Esophagus (tissue), 2 donors: ENCODE data around the gene IL7R. TPM values are rescaled to one million over a fixed set of nuclear protein-coding genes. Genes with fewer than 3 reads are reported as not detected.
"Not testable (repeated sequence)": the region's sequence is repeated elsewhere in the genome, so short reads cannot be mapped to it uniquely, and the experiment has no call there.

Source experiments
- H3K27ac ChIP-seq, 2 donors: one replicate each; pipeline ENCODE4 v1.5.1; 2013; ENCODE audit warnings: low read depth in 2 of 2, mild to moderate bottlenecking in 2 of 2, inconsistent platforms in 1 of 2, low read length in 1 of 2, moderate library complexity in 1 of 2
- H3K27me3 ChIP-seq, 2 donors: one replicate each; pipeline ENCODE4 v1.6.1; 2013; ENCODE audit warnings: low read length in 2 of 2, control low read depth in 1 of 2, mild to moderate bottlenecking in 1 of 2; ENCODE audit not compliant: insufficient read depth in 2 of 2, control insufficient read depth in 1 of 2
- H3K36me3 ChIP-seq, 2 donors: one replicate each; pipeline ENCODE4 v1.6.1; 2013; ENCODE audit warnings: low read length in 1 of 2; ENCODE audit not compliant: control insufficient read depth in 2 of 2, insufficient read depth in 2 of 2
- H3K4me1 ChIP-seq, 2 donors: one replicate each; pipeline ENCODE4 v1.6.1; 2013; ENCODE audit warnings: low read length in 1 of 2; ENCODE audit not compliant: control insufficient read depth in 2 of 2, insufficient read depth in 2 of 2
- H3K4me3 ChIP-seq, 2 donors: one replicate each; pipeline ENCODE4 v1.5.1; 2013; ENCODE audit warnings: low read length in 2 of 2, mild to moderate bottlenecking in 2 of 2, low read depth in 1 of 2, moderate library complexity in 1 of 2
- H3K9me3 ChIP-seq, 2 donors: one replicate each; pipeline ENCODE4 v1.6.1; 2013; ENCODE audit warnings: mild to moderate bottlenecking in 2 of 2, low read depth in 1 of 2, low read length in 1 of 2, moderate library complexity in 1 of 2; ENCODE audit not compliant: control insufficient read depth in 2 of 2, insufficient read depth in 1 of 2
- WGBS, 2 donors: extraction: QIAGEN DNeasy Blood & Tissue Kit; methylation state at CpG; one replicate each; pipeline ENCODE4 v1.1.7; 2013; 5-methylcytosine and 5-hydroxymethylcytosine counted together
- polyA plus RNA-seq, 2 donors: library from polyadenylated mRNA; stranded (reverse); fragments of 200-250 nt; gene quantifications; one replicate each; pipeline ENCODE4 v1.2.3, GENCODE V29; 2013
- donor health status: healthy with polysubstance abuse.
- donor health status: Bipolar disorder and iron deficiency.

Gene IL7R
- polyA plus RNA-seq, 2 donors: 2.5 to 2.7 TPM

GRCh38 chr5:35835796-35836742, 20.6 kb upstream of the IL7R start:
- no peaks in the 10 kb centered on the region for H3K36me3 ChIP-seq
- 67 to 75% methylated on average over 7 of the region's 7 CpGs for WGBS, 2 donors
- H3K27ac ChIP-seq: no peak overlapping the region
- no peaks in the 10 kb centered on the region for H3K4me1 ChIP-seq
- H3K4me3 ChIP-seq: no peak overlapping the region
- H3K9me3 ChIP-seq: no peaks in the 10 kb centered on the region
- no peaks in the 10 kb centered on the region for H3K27me3 ChIP-seq

GRCh38 chr5:35838370-35839042, 18.2 kb upstream of the IL7R start:
- H3K9me3 ChIP-seq: no peaks in the 10 kb centered on the region
- no peaks in the 10 kb centered on the region for H3K27me3 ChIP-seq
- no peaks in the 10 kb centered on the region for H3K36me3 ChIP-seq
- 82 to 88% methylated on average over 5 of the region's 5 CpGs for WGBS, 2 donors
- no peak overlapping the region for H3K27ac ChIP-seq
- H3K4me1 ChIP-seq: no peaks in the 10 kb centered on the region
- no peak overlapping the region for H3K4me3 ChIP-seq

GRCh38 chr5:35842856-35843255, 13.8 kb upstream of the IL7R start:
- H3K4me1 ChIP-seq: no peaks in the 10 kb centered on the region
- no peaks in the 10 kb centered on the region for H3K36me3 ChIP-seq
- no peaks in the 10 kb centered on the region for H3K27me3 ChIP-seq
- no peaks in the 10 kb centered on the region for H3K9me3 ChIP-seq
- no peak overlapping the region for H3K4me3 ChIP-seq
- no peak overlapping the region for H3K27ac ChIP-seq

- 74 to 81% methylated on average over 2 of the region's 2 CpGs for WGBS, 2 donors
- H3K27me3 ChIP-seq, H3K4me1 ChIP-seq, H3K4me3 ChIP-seq, H3K9me3 ChIP-seq, H3K36me3 ChIP-seq, H3K27ac ChIP-seq: not testable (repeated sequence)
Observed at GRCh38 chr5:35845508-35845907, 11.2 kb upstream of the IL7R start.

- no peak overlapping the region for H3K27ac ChIP-seq
- H3K27me3 ChIP-seq: no peaks in the 10 kb centered on the region
- H3K36me3 ChIP-seq: no peaks in the 10 kb centered on the region
- no peaks in the 10 kb centered on the region for H3K4me1 ChIP-seq
- H3K4me3 ChIP-seq: no peak overlapping the region
- no peaks in the 10 kb centered on the region for H3K9me3 ChIP-seq
Observed at GRCh38 chr5:35847491-35847890, 9.2 kb upstream of the IL7R start.

- no peak overlapping the region for H3K4me3 ChIP-seq
- no peaks in the 10 kb centered on the region for H3K4me1 ChIP-seq
- 59 to 60% methylated on average over 3 of the region's 3 CpGs for WGBS, 2 donors
- no peaks in the 10 kb centered on the region for H3K36me3 ChIP-seq
- H3K9me3 ChIP-seq: no peaks in the 10 kb centered on the region
- H3K27me3 ChIP-seq: no peaks in the 10 kb centered on the region
- no peak overlapping the region for H3K27ac ChIP-seq
Observed at GRCh38 chr5:35847961-35848360, 8.7 kb upstream of the IL7R start.

- no peaks in the 10 kb centered on the region for H3K9me3 ChIP-seq
- 79 to 81% methylated on average over 6 of the region's 6 CpGs for WGBS, 2 donors
- no peaks in the 10 kb centered on the region for H3K27me3 ChIP-seq
- no peak overlapping the region for H3K4me3 ChIP-seq
- H3K27ac ChIP-seq: no peak overlapping the region
- no peaks in the 10 kb centered on the region for H3K4me1 ChIP-seq
- H3K36me3 ChIP-seq: no peaks in the 10 kb centered on the region
Observed at GRCh38 chr5:35849860-35850259, 6.8 kb upstream of the IL7R start.

GRCh38 chr5:35850967-35851680, 5.6 kb upstream of the IL7R start:
- Histone ChIP-seq H3K36me3 (no peaks in the 10 kb centered on the region), H3K4me3 (no peak overlapping the region), H3K9me3 (no peaks in the 10 kb centered on the region), H3K27ac (no peak overlapping the region), H3K27me3 (no peaks in the 10 kb centered on the region), H3K4me1 (no peaks in the 10 kb centered on the region)
- 39 to 52% methylated on average over 8 of the region's 8 CpGs for WGBS, 2 donors

- no peak overlapping the region for H3K4me3 ChIP-seq
- H3K9me3 ChIP-seq: no peaks in the 10 kb centered on the region
- H3K36me3 ChIP-seq: no peaks in the 10 kb centered on the region
- 59 to 67% methylated on average over 8 of the region's 8 CpGs for WGBS, 2 donors
- no peak overlapping the region for H3K27ac ChIP-seq
- no peaks in the 10 kb centered on the region for H3K4me1 ChIP-seq
- H3K27me3 ChIP-seq: no peaks in the 10 kb centered on the region
Observed at GRCh38 chr5:35852084-35852734, 4.5 kb upstream of the IL7R start.
